Measurements from ENCODE around the gene CELSR1. TPM values are rescaled to one million over a fixed set of nuclear protein-coding genes. Genes with fewer than 3 reads are reported as not detected.

CELSR1 gene
- total RNA-seq, 1 donor from 2014 or later = 0.27 TPM

- Mint-ChIP-seq H3K36me3 (ENCODE audit: unreplicated experiment) (no peaks in the 10 kb centered on the region), H3K27ac (ENCODE audit: unreplicated experiment) (no peak overlapping the region)
Observed at GRCh38 chr22:46390105-46390651, 147.2 kb downstream of the CELSR1 start.

GRCh38 chr22:46389081-46389480 is 148.3 kb downstream of the CELSR1 start:
- no peaks in the 10 kb centered on the region for H3K4me1 Mint-ChIP-seq (ENCODE audit: low read depth, unreplicated experiment)

More at GRCh38 chr22:46390105-46390651, 147.2 kb downstream of the CELSR1 start:
- DNase-seq = no peak
- Mint-ChIP-seq H3K4me3 (ENCODE audit: unreplicated experiment) (no peak overlapping the region), H3K27me3 (ENCODE audit: unreplicated experiment) (peaks cover 5% of the 10 kb centered on the region), H3K4me1 (ENCODE audit: low read depth, unreplicated experiment) (no peaks in the 10 kb centered on the region), H3K9me3 (ENCODE audit: unreplicated experiment) (peaks cover 8% of the 10 kb centered on the region)
- TF ChIP-seq CTCF (IDR thresholded peaks at IDR 0.05; ENCODE audit: partially characterized antibody, unreplicated experiment) = no peak

GRCh38 chr22:46388647-46389046 is 148.8 kb downstream of the CELSR1 start:
- Mint-ChIP-seq H3K4me1 (ENCODE audit: low read depth, unreplicated experiment) (no peaks in the 10 kb centered on the region), H3K27ac (ENCODE audit: unreplicated experiment) (no peak overlapping the region), H3K4me3 (ENCODE audit: unreplicated experiment) (no peak overlapping the region), H3K27me3 (ENCODE audit: unreplicated experiment) (peaks cover 5% of the 10 kb centered on the region), H3K36me3 (ENCODE audit: unreplicated experiment) (no peaks in the 10 kb centered on the region), H3K9me3 (ENCODE audit: unreplicated experiment) (peaks cover 8% of the 10 kb centered on the region)
- TF ChIP-seq CTCF (IDR thresholded peaks at IDR 0.05; ENCODE audit: partially characterized antibody, unreplicated experiment) = no peak
- no peak for DNase-seq

More at GRCh38 chr22:46389081-46389480, 148.3 kb downstream of the CELSR1 start:
- DNase-seq = no peak
- H3K9me3 Mint-ChIP-seq (ENCODE audit: unreplicated experiment) = peaks cover 8% of the 10 kb centered on the region
- no peak for TF ChIP-seq CTCF (IDR thresholded peaks at IDR 0.05; ENCODE audit: partially characterized antibody, unreplicated experiment)
- H3K27me3 Mint-ChIP-seq (ENCODE audit: unreplicated experiment) = peaks cover 5% of the 10 kb centered on the region
- no peaks in the 10 kb centered on the region for H3K36me3 Mint-ChIP-seq (ENCODE audit: unreplicated experiment)
- H3K27ac Mint-ChIP-seq (ENCODE audit: unreplicated experiment) = no peak overlapping the region
- no peak overlapping the region for H3K4me3 Mint-ChIP-seq (ENCODE audit: unreplicated experiment)

GRCh38 chr22:46387748-46388147 is 149.7 kb downstream of the CELSR1 start:
- Mint-ChIP-seq H3K4me3 (ENCODE audit: unreplicated experiment) (no peak overlapping the region), H3K36me3 (ENCODE audit: unreplicated experiment) (no peaks in the 10 kb centered on the region), H3K4me1 (ENCODE audit: low read depth, unreplicated experiment) (no peaks in the 10 kb centered on the region), H3K27me3 (ENCODE audit: unreplicated experiment) (peaks cover 7% of the 10 kb centered on the region), H3K9me3 (ENCODE audit: unreplicated experiment) (peaks cover 7% of the 10 kb centered on the region), H3K27ac (ENCODE audit: unreplicated experiment) (no peak overlapping the region)
- TF ChIP-seq CTCF (IDR thresholded peaks at IDR 0.05; ENCODE audit: partially characterized antibody, unreplicated experiment) = no peak
- DNase-seq = no peak

- no peak for TF ChIP-seq CTCF (IDR thresholded peaks at IDR 0.05; ENCODE audit: partially characterized antibody, unreplicated experiment)
- H3K4me1 Mint-ChIP-seq (ENCODE audit: low read depth, unreplicated experiment) = no peaks in the 10 kb centered on the region
- peaks cover 12% of the 10 kb centered on the region for H3K27me3 Mint-ChIP-seq (ENCODE audit: unreplicated experiment)
- DNase-seq = no peak
- no peak overlapping the region for H3K4me3 Mint-ChIP-seq (ENCODE audit: unreplicated experiment)
- peaks cover 5% of the 10 kb centered on the region for H3K9me3 Mint-ChIP-seq (ENCODE audit: unreplicated experiment)
- no peak overlapping the region for H3K27ac Mint-ChIP-seq (ENCODE audit: unreplicated experiment)
- no peaks in the 10 kb centered on the region for H3K36me3 Mint-ChIP-seq (ENCODE audit: unreplicated experiment)
Observed at GRCh38 chr22:46386312-46386711, 151.1 kb downstream of the CELSR1 start.

Measured in glutamatergic neuron (in vitro differentiated cells).